Activated CD8-positive, alpha-beta T cell treated with anti-CD3 and anti-CD28 coated beads for 36 hours (primary cell): ENCODE data around the gene TYW1B. TPM values are rescaled to one million over a fixed set of nuclear protein-coding genes. Genes with fewer than 3 reads are reported as not detected.
"Not testable (repeated sequence)": the region's sequence is repeated elsewhere in the genome, so short reads cannot be mapped to it uniquely, and the experiment has no call there.

ENCODE experiments used
- ATAC-seq: fragments of 200-7000 bp; cut with Tn5 transposase; one replicate; pipeline ENCODE4 v1.10.0; 2021; ENCODE audit warnings: mild to moderate bottlenecking, moderate library complexity
- CTCF ChIA-PET: fragments of 350-600 bp; sonication (Branson Sonifier 250); formaldehyde crosslinking; loops from one replicate; lab custom pipeline; 2021; ENCODE audit warnings: antibody characterized with exemption; lab: Charles Lee
- POLR2A ChIA-PET: fragments of 350-600 bp; sonication (Branson Sonifier 250); formaldehyde crosslinking; loops from one replicate; lab custom pipeline; 2021; ENCODE audit warnings: antibody characterized with exemption; lab: Charles Lee
- DNase-seq: peaks from one replicate; pipeline ENCODE4 v3.0.0-alpha.2; 2020
- H3K27ac Mint-ChIP-seq: one replicate; pipeline ENCODE4 v1.8.0; 2021; ENCODE audit warnings: mild to moderate bottlenecking, mixed read lengths
- H3K27me3 Mint-ChIP-seq: one replicate; pipeline ENCODE4 v1.8.0; 2021; ENCODE audit warnings: mixed read lengths
- H3K36me3 Mint-ChIP-seq: one replicate; pipeline ENCODE4 v1.8.0; 2021; ENCODE audit warnings: low read depth, mixed read lengths
- H3K4me1 Mint-ChIP-seq: one replicate; pipeline ENCODE4 v1.8.0; 2021; ENCODE audit warnings: low read depth, mixed read lengths
- H3K4me3 Mint-ChIP-seq: one replicate; pipeline ENCODE4 v1.8.0; 2021; ENCODE audit warnings: mild to moderate bottlenecking, moderate library complexity, mixed read lengths
- H3K9me3 Mint-ChIP-seq: one replicate; pipeline ENCODE4 v1.8.0; 2021; ENCODE audit warnings: mixed read lengths
- intact Hi-C: fragments of 100-400 bp; cut with micrococcal nuclease; formaldehyde crosslinking; loops from one replicate; pipeline ENCODE4 v1.10.0; 2022
- microRNA-seq: library from miRNA; unstranded; fragments of <30 nt; microRNA quantifications from one replicate; pipeline ENCODE4 v1.2.0, GENCODE V29; 2022; ENCODE audit warnings: borderline microRNAs expressed, borderline replicate concordance
- total RNA-seq, 2 experiments: library from RNA; stranded (reverse); gene quantifications; one replicate each; pipeline ENCODE4 v1.2.3, GENCODE V29; 2021
- TF ChIP-seq, protein P1 (sequence below): fragments of 200-600 bp; IDR thresholded peaks from one replicate; pipeline ENCODE4 v1.8.0; 2022; ENCODE audit warnings: antibody characterized with exemption, mild to moderate bottlenecking

The TYW1B gene
- total RNA-seq, 2 experiments from 2014 or later = 1.6 to 1.8 TPM

DNA sequence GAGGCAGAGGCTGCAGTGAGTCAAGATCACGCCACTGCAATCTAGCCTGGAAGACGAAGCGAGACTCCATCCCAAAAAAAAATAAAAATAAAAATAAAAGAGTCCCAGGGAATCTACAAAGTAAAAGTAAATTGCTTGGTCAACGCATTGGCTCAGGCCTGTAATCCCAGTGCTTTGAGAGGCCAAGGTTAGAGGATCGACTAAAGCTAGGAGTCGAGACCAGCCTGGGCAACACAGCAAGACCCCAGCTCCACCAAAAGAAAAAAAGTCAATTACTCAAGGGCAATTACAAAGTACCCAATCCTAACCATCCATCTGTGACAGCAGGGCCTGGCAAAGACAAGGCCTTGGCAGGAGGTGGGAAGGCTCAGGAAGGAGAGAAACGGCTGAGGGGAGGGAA is 288.3 kb downstream of the TYW1B start:
- no peak for DNase-seq
- Mint-ChIP-seq H3K36me3 (no peaks in the 10 kb centered on the region), H3K4me3 (no peak overlapping the region), H3K27me3 (no peaks in the 10 kb centered on the region), H3K4me1 (no peaks in the 10 kb centered on the region), H3K27ac (no peak overlapping the region), H3K9me3 (no peaks in the 10 kb centered on the region)
- ChIA-PET POLR2A (no interaction called here), CTCF (no interaction called here)
- intact Hi-C loops = no loop called here
- no peak for ATAC-seq
- TF ChIP-seq, protein P1, sequence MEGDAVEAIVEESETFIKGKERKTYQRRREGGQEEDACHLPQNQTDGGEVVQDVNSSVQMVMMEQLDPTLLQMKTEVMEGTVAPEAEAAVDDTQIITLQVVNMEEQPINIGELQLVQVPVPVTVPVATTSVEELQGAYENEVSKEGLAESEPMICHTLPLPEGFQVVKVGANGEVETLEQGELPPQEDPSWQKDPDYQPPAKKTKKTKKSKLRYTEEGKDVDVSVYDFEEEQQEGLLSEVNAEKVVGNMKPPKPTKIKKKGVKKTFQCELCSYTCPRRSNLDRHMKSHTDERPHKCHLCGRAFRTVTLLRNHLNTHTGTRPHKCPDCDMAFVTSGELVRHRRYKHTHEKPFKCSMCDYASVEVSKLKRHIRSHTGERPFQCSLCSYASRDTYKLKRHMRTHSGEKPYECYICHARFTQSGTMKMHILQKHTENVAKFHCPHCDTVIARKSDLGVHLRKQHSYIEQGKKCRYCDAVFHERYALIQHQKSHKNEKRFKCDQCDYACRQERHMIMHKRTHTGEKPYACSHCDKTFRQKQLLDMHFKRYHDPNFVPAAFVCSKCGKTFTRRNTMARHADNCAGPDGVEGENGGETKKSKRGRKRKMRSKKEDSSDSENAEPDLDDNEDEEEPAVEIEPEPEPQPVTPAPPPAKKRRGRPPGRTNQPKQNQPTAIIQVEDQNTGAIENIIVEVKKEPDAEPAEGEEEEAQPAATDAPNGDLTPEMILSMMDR = no peak

DNA sequence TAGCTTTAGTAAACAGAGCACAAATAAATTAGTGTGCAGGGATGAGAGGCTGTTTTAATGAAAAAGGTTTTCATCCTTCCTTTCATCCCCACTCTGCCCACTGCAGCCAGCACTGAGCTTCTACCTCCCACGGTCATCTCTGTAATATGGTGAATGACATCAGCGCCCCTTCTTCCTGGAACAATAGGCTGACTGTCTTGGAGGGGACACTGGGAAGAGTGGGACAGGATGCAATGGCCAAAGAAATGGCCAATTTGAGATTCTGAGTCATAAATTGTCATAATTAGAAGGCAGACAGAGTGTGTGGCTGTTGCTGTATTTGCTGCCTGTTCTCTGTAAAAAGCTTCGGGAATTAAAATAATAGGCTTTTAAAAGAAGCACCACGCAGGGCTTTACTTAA is 289.1 kb downstream of the TYW1B start:
- Mint-ChIP-seq H3K27me3 (no peaks in the 10 kb centered on the region), H3K4me1 (no peaks in the 10 kb centered on the region), H3K27ac (no peak overlapping the region), H3K4me3 (no peak overlapping the region), H3K36me3 (no peaks in the 10 kb centered on the region), H3K9me3 (no peaks in the 10 kb centered on the region)
- ChIA-PET CTCF (no interaction called here), POLR2A (no interaction called here)
- intact Hi-C loops = no loop called here
- no peak for ATAC-seq
- TF ChIP-seq, protein P1 = no peak
- DNase-seq = no peak

DNA sequence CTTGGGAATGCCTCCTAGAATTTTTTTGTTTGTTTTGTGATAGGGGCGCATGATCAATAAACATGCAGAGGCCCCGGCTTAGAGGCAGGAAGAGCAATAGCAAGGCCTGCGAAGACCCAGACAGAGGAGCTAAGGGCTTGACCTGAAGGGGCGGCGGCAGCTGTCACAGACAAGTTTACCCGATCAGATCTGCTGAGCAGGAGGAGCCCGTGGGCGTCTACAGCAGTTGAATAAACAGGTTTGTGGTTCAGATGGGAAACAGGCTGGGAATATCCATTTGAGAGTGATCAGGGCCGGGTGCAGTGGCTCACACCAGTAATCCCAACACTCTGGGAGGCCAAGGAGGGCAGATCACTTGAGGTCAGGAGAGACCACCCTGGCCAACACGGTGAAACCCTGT is 289.9 kb downstream of the TYW1B start:
- Mint-ChIP-seq H3K4me3 (no peak overlapping the region), H3K27me3 (no peaks in the 10 kb centered on the region), H3K9me3 (no peaks in the 10 kb centered on the region), H3K27ac (no peak overlapping the region), H3K36me3 (no peaks in the 10 kb centered on the region), H3K4me1 (no peaks in the 10 kb centered on the region)
- DNase-seq (no peak), ATAC-seq (no peak)
- TF ChIP-seq, protein P1 = no peak
- ChIA-PET CTCF (no interaction called here), POLR2A (no interaction called here)
- intact Hi-C loops = no loop called here

DNA sequence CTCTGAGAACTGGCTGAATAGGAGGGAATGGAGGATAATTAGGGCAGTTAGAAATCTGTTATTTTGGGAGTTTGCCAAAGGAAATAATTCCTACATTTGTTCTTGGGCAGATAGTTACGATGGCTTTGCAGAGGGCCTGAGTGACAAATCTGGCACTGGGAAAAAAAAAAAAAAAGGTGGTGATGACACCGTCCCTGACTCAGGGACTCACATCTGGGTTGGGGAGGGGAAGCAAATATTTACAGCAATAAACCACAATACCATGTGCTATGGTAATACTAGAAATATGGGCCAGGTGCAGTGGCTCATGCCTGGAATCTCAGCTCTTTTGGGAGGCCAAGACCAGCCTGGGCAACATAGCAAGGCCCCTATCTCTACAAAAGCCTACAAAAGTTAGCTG is 292.0 kb downstream of the TYW1B start:
- H3K27ac Mint-ChIP-seq, CTCF ChIA-PET, ATAC-seq, intact Hi-C loops, H3K4me3 Mint-ChIP-seq, H3K36me3 Mint-ChIP-seq, H3K4me1 Mint-ChIP-seq, POLR2A ChIA-PET, H3K9me3 Mint-ChIP-seq, H3K27me3 Mint-ChIP-seq, DNase-seq: not testable (repeated sequence)

DNA sequence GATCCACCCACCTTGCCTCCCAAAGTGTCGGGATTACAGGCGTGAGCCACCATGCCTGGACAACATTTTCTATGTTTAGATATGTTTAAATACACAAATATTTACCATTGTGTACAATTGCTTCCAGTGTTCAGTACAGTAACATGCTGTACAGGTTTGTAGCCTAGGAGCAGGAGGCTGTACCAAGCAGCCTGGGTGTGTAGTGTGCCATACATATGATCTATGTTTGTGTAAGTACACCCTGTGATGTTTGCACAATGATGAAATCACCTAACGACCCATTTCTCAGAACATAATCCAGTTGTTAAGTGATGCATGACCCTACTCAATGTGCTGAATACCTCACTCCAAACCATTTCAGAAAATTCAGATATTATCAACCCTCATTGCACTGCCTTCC is 297.0 kb downstream of the TYW1B start:
- H3K4me3 Mint-ChIP-seq, H3K27me3 Mint-ChIP-seq, CTCF ChIA-PET, H3K36me3 Mint-ChIP-seq, POLR2A ChIA-PET, ATAC-seq, intact Hi-C loops, H3K4me1 Mint-ChIP-seq, DNase-seq, H3K27ac Mint-ChIP-seq, H3K9me3 Mint-ChIP-seq: not testable (repeated sequence)

Small RNA genes lying within 50 kb of the gene (microRNA-seq; reads per million reads assigned to microRNA genes)
- not detected for gene MIR4650-2

Other genes starting within 250 kb of the TYW1B start
- gene POM121, start 96.9 kb upstream of the TYW1B start, total RNA-seq = 10 to 100 TPM; 72.6 to 73.6 TPM
- not detected for gene TRIM74, start 141.3 kb upstream of the TYW1B start, total RNA-seq
- gene SPDYE8, start 201.6 kb upstream of the TYW1B start, total RNA-seq = not detected
- not detected for gene SPDYE11, start 229.7 kb upstream of the TYW1B start, total RNA-seq